ENCODE data around the gene CCDC40. TPM values are rescaled to one million over a fixed set of nuclear protein-coding genes. Genes with fewer than 3 reads are reported as not detected.

Gene CCDC40
- total and polyA plus RNA-seq, 12 donors = 2.1 to 15.7 (median 6.0) TPM

DNA sequence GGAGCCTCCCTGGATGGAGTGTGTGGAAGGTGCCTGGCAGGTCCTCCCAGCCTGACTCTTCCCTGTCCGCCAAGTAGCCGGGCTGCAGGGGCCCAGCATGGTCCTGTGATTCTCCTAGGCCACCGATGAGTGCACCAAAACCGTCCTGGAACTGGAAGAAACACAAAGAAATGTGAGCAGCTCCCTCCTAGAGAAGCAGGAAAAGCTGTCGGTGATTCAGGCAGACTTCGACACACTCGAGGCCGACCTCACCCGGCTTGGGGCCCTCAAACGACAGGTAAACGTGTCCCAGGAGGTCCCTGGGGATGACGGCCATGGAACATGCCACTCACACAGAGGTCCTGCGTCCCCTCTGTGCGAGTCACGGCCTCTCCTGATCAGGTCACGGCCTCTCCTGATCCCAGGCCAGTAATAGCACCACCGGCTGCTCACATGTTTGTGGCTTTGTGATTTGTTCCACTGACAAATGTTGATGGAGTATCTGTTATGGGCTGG is 60.7 kb downstream of the CCDC40 start:
- no peak overlapping the region for H3K4me3 ChIP-seq
- no peaks in the 10 kb centered on the region for H3K36me3 ChIP-seq (replicated peaks in 1 of 2)
- H3K4me1 ChIP-seq (replicated peaks in 1 of 2) = peaks cover 0 to 14% of the 10 kb centered on the region in 2 donors
- no peaks in the 10 kb centered on the region for H3K9me3 ChIP-seq (replicated peaks in 1 of 3)
- no peak for TF ChIP-seq POLR2A (IDR thresholded peaks at IDR 0.05)
- TF ChIP-seq, protein P1, sequence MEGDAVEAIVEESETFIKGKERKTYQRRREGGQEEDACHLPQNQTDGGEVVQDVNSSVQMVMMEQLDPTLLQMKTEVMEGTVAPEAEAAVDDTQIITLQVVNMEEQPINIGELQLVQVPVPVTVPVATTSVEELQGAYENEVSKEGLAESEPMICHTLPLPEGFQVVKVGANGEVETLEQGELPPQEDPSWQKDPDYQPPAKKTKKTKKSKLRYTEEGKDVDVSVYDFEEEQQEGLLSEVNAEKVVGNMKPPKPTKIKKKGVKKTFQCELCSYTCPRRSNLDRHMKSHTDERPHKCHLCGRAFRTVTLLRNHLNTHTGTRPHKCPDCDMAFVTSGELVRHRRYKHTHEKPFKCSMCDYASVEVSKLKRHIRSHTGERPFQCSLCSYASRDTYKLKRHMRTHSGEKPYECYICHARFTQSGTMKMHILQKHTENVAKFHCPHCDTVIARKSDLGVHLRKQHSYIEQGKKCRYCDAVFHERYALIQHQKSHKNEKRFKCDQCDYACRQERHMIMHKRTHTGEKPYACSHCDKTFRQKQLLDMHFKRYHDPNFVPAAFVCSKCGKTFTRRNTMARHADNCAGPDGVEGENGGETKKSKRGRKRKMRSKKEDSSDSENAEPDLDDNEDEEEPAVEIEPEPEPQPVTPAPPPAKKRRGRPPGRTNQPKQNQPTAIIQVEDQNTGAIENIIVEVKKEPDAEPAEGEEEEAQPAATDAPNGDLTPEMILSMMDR (IDR thresholded peaks at IDR 0.05) = no peak
- no peak overlapping the region for H3K27ac ChIP-seq
- no peaks in the 10 kb centered on the region for H3K27me3 ChIP-seq
- DNase-seq = no peak
- intact Hi-C loops (cut with DNase I) = no loop called here
- WGBS, 4 donors = 83 to 94% (median 85%) methylated on average over 5 to 17 of the region's 17 CpGs

DNA sequence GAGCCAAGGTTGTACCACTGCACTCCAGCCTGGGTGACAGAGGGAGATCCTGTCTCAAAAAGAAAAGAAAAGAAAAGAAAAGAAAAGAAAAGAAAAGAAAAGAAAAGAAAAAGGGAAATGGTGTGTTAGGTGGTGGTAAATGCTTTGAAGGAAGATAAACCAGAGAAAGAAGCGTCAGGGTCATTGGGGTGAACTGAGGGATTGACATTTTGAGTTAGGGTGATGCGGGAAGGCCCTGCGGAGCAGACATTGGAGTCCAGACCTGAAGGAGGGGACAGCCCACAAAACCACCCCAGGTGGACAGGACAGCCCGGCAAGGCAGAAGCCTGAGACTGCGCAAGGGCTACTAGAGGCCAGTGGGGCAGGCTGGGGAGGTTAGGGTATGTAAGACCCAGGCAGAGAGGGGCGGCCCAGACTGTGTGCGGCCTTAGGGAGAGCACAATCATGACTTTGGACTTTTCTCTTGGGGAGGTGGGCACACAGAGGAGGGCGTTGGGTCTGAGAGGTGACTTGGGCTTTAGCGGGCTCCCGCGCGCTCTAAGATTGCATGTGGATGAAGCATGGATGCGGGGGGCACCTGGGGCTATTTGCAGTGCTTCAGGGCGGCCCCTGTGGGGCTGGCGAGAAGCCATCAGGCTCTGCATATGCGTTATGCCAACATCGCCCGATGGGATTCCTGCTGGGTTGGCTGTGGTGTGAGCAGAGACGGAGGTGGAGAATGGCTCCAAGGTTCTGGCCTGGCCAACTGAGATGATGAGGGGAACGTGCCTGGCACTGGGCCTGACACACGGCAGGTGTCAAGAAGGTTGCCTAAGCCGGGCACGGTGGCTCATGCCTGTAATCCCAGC is 61.6 kb downstream of the CCDC40 start:
- no peak overlapping the region for H3K4me3 ChIP-seq
- H3K9me3 ChIP-seq (replicated peaks in 1 of 3) = no peaks in the 10 kb centered on the region
- peaks cover 0 to 21% of the 10 kb centered on the region in 2 donors for H3K4me1 ChIP-seq (replicated peaks in 1 of 2)
- H3K36me3 ChIP-seq (replicated peaks in 1 of 2) = no peaks in the 10 kb centered on the region
- no peak for TF ChIP-seq POLR2A (IDR thresholded peaks at IDR 0.05)
- TF ChIP-seq, protein P1 (IDR thresholded peaks at IDR 0.05) = no peak
- peak in 1 of 7 donors; percentile 22 for DNase-seq
- WGBS, 4 donors = 87 to 94% (median 89%) methylated on average over 7 to 23 of the region's 23 CpGs
- no peak overlapping the region for H3K27ac ChIP-seq
- no peaks in the 10 kb centered on the region for H3K27me3 ChIP-seq
- intact Hi-C loops (cut with DNase I) = no loop called here

DNA sequence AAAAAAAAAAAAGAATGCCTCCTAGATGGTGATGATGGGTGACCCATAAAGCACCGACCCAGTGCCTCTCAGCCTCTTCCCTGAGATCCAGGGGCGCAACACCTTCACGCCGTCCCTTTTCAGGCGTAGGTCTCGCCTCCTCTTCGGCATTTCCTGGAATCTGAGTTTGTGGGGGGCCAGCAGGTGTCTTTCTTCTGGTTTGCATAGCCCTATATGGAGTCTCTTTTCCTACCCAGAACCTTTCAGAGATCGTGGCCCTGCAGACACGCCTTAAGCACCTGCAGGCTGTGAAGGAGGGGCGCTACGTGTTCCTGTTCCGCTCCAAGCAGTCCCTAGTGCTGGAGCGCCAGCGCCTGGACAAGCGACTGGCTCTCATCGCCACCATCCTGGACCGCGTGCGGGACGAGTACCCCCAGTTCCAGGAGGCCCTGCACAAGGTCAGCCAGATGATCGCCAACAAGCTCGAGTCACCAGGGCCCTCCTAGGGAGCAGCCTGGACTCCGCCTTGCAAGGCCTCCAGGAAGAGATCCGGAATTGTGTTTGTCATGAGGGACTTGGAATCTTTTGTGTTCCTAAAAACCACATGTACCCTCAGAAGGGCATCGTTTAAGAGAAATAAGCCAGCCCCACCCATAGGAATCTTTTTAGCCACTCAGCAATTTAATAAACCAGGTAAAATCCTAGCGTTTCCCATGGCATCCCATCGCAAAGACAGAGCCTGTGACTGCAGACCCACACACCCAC is 63.0 kb downstream of the CCDC40 start:
- Histone ChIP-seq H3K36me3 (replicated peaks in 1 of 2) (no peaks in the 10 kb centered on the region), H3K9me3 (replicated peaks in 1 of 3) (no peaks in the 10 kb centered on the region), H3K27ac (no peak overlapping the region), H3K4me3 (no peak overlapping the region), H3K27me3 (no peaks in the 10 kb centered on the region), H3K4me1 (replicated peaks in 1 of 2) (peaks cover 0 to 27% of the 10 kb centered on the region in 2 donors)
- WGBS, 4 donors = 77 to 89% (median 85%) methylated on average over 27 of the region's 27 CpGs
- TF ChIP-seq POLR2A (IDR thresholded peaks at IDR 0.05) = no peak
- TF ChIP-seq, protein P1 (IDR thresholded peaks at IDR 0.05) = no peak
- peak in 1 of 7 donors; percentile 25 for DNase-seq
- intact Hi-C loops (cut with DNase I) = no loop called here

DNA sequence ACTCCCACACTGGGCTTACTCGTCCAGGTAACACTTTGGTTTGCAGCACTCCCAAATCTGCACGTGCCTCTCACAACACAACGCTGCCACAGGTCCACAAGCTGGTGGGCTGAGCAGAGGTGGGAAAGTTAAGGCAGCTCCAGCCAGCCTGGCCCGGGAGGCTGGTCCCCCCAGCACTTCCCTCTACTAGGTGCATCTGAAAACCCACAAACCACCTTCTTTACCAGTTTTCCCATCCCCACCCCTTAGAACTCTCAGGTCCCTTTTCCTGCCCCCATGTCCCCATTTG is 63.5 kb downstream of the CCDC40 start:
- Histone ChIP-seq H3K27me3 (no peaks in the 10 kb centered on the region), H3K9me3 (replicated peaks in 1 of 3) (no peaks in the 10 kb centered on the region), H3K36me3 (replicated peaks in 1 of 2) (no peaks in the 10 kb centered on the region), H3K4me1 (replicated peaks in 1 of 2) (peaks cover 0 to 30% of the 10 kb centered on the region in 2 donors), H3K27ac (peak overlapping the region in 1 of 5 donors; percentile 89), H3K4me3 (no peak overlapping the region)
- no peak for DNase-seq
- intact Hi-C loops (cut with DNase I) = no loop called here
- TF ChIP-seq, protein P1 (IDR thresholded peaks at IDR 0.05) = no peak
- no peak for TF ChIP-seq POLR2A (IDR thresholded peaks at IDR 0.05)
- 80 to 85% (median 82%) methylated on average over 4 of the region's 4 CpGs for WGBS, 4 donors

Measured in adrenal gland (tissue), 12 donors.